GM18868 (cell line): ENCODE data around the gene SUSD5.
"Not testable (repeated sequence)": the region's sequence is repeated elsewhere in the genome, so short reads cannot be mapped to it uniquely, and the experiment has no call there.

Experiments used
- ATAC-seq: cut with Tn5 transposase; IDR thresholded peaks from one replicate; pipeline ENCODE4 v1.9.1; 2021; ENCODE audit warnings: mild to moderate bottlenecking, moderate library complexity; ENCODE audit not compliant: unreplicated experiment

Gene SUSD5

GRCh38 chr3:33117461-33117860, 101.1 kb downstream of the SUSD5 start:
- no peak for ATAC-seq

- ATAC-seq, result no peak
Observed at GRCh38 chr3:33115024-33115768, 103.4 kb downstream of the SUSD5 start.

- ATAC-seq, result no peak
Observed at GRCh38 chr3:33114622-33115023, 104.0 kb downstream of the SUSD5 start.

GRCh38 chr3:33113772-33114621, 104.6 kb downstream of the SUSD5 start, which contains the start of gene CRTAP:
Gene CRTAP, plus strand, starts transcription at chr3:33114014. Its CDS starts 64 bp downstream, at chr3:33114078.
- ATAC-seq, result peak; percentile 78

GRCh38 chr3:33111581-33111980, 107.0 kb downstream of the SUSD5 start:
- ATAC-seq, result peak; percentile 37

- not testable (repeated sequence) for ATAC-seq
Observed at GRCh38 chr3:33106854-33107253, 111.8 kb downstream of the SUSD5 start.

- no peak for ATAC-seq
Observed at GRCh38 chr3:33105341-33105948, 113.2 kb downstream of the SUSD5 start.

- no peak for ATAC-seq
Observed at GRCh38 chr3:33104803-33105202, 113.8 kb downstream of the SUSD5 start.

GRCh38 chr3:33103480-33103879, 115.1 kb downstream of the SUSD5 start:
- no peak for ATAC-seq

GRCh38 chr3:33103034-33103433, 115.6 kb downstream of the SUSD5 start:
- no peak for ATAC-seq

GRCh38 chr3:33100229-33100628, 118.4 kb downstream of the SUSD5 start:
- ATAC-seq, result no peak
